GM12864 (cell line): ENCODE measurements around the gene ATP8B4.

Experiments
- DNase-seq: peaks from one replicate; pipeline ENCODE4 v3.0.0-alpha.2; 2011; ENCODE audit warnings: low read depth
- H3K4me3 ChIP-seq: 2 replicates; pipeline ENCODE4 v1.5.1; 2011; ENCODE audit warnings: mild to moderate bottlenecking, low read depth, low read length, control low read depth
- TF ChIP-seq, protein P1 (sequence below): IDR thresholded peaks from 2 replicates; pipeline ENCODE4 v1.5.1; 2011; ENCODE audit warnings: low read depth, mild to moderate bottlenecking, moderate library complexity, low read length, control low read depth, inconsistent platforms; ENCODE audit errors: missing control alignments

Gene ATP8B4

GRCh38 chr15:49985463-49985862, 133.6 kb downstream of the ATP8B4 start:
- TF ChIP-seq, protein P1, sequence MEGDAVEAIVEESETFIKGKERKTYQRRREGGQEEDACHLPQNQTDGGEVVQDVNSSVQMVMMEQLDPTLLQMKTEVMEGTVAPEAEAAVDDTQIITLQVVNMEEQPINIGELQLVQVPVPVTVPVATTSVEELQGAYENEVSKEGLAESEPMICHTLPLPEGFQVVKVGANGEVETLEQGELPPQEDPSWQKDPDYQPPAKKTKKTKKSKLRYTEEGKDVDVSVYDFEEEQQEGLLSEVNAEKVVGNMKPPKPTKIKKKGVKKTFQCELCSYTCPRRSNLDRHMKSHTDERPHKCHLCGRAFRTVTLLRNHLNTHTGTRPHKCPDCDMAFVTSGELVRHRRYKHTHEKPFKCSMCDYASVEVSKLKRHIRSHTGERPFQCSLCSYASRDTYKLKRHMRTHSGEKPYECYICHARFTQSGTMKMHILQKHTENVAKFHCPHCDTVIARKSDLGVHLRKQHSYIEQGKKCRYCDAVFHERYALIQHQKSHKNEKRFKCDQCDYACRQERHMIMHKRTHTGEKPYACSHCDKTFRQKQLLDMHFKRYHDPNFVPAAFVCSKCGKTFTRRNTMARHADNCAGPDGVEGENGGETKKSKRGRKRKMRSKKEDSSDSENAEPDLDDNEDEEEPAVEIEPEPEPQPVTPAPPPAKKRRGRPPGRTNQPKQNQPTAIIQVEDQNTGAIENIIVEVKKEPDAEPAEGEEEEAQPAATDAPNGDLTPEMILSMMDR = no peak
- H3K4me3 ChIP-seq = no peak overlapping the region
- no peak for DNase-seq

DNA sequence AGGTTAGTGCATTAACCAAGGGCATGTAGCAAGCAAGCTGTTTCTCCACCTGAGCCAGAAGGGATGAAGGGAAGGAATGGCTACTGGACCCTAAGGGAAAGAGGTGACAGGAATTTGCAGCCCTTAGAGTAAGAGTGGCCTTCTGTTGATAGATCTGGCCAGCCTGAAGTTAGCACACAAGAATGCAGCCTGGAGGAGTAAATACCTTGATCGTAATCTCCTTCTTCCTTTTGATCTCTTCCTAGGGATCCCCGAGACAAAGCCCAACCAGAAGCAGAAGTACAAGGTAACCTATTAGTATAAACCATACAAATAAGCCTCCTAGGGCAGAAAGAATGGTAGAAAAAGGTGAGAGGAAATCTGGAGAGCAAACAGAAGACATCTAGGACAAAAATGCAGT, 134.6 kb downstream of the ATP8B4 start:
- TF ChIP-seq, protein P1 = no peak
- H3K4me3 ChIP-seq = no peak overlapping the region
- DNase-seq = no peak

DNA sequence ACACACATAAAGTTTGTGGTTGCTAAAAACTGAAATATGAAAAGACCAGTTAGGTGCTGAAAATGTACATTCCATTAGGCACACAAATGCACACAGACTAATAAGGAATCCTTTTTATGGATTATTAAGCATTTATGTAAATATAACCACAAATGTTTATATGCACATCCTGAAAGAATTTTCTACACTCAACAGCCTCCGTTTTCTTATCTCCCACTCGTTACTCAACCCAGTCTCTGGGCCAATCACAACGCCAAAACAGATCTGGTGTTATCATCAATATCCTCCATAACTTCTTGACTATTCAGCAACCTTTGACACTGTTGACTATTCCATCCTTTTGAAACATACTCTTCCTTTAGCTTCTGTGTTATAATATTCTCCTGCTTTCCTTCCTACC, 136.4 kb downstream of the ATP8B4 start:
- DNase-seq = no peak

GRCh38 chr15:49979705-49980382, 139.2 kb downstream of the ATP8B4 start:
- TF ChIP-seq, protein P1 = no peak
- no peak overlapping the region for H3K4me3 ChIP-seq
- DNase-seq = no peak

More for the DNA sequence above, 136.4 kb downstream of the ATP8B4 start:
- no peak overlapping the region for H3K4me3 ChIP-seq
- TF ChIP-seq, protein P1 = no peak

GRCh38 chr15:49978121-49978520, 140.9 kb downstream of the ATP8B4 start:
- no peak overlapping the region for H3K4me3 ChIP-seq
- TF ChIP-seq, protein P1 = no peak
- DNase-seq = no peak

DNA sequence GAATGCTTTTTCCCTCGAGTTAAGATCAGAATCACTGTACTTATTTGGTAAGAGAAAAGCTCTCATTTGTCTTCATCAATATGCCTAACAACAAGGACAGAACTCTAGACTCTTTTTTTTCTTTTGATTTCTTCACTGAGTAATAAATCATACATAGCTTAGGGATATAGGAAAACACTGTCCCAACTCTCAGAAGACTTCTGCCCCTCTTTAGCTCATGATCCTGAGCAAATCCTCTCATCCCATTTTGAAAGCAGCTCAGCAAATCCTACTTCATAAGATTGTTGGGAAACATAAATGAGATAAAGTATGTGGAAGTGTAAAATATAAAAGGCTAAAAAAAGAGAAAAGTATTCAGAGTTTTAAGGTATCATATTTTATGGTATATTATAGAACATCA, 141.7 kb downstream of the ATP8B4 start:
- no peak for DNase-seq
- TF ChIP-seq, protein P1 = no peak
- H3K4me3 ChIP-seq = no peak overlapping the region

DNA sequence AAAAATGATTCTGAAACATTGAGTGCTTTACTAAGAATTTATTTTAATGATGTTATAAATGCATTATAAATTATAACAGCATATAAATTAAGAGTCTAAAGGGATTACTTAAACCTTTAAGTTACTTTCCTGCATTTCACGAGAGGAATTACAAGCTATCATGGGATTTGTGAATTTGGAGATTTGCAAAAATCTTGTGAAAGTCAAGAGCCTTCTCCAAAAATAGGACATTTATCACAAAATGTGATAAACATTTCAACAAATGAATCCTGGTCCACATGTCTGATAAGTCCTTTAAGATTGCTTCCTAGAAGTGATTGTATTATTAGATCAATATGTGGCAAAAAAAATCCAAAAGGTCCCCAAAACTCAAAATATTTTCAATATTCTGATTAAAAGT, 154.5 kb downstream of the ATP8B4 start:
- no peak overlapping the region for H3K4me3 ChIP-seq
- TF ChIP-seq, protein P1 = no peak
- no peak for DNase-seq
